HFF-Myc (cell line): ENCODE measurements around the gene ENTR1.

ENCODE experiments used
- DNase-seq: peaks from one replicate; pipeline ENCODE4 v3.0.0-alpha.2; 2011; ENCODE audit warnings: low read depth; ENCODE audit errors: extremely low read depth
- H3K4me3 ChIP-seq: replicated peaks from 2 replicates; pipeline ENCODE4 v1.5.1; 2011; ENCODE audit warnings: low read depth, mild to moderate bottlenecking, control low read depth, low read length
- CTCF ChIP-seq: IDR thresholded peaks from 2 replicates; pipeline ENCODE4 v1.5.1; 2012; ENCODE audit warnings: mild to moderate bottlenecking, low read depth, low read length, control low read depth; ENCODE audit errors: missing control alignments

The ENTR1 gene

GRCh38 chr9:136365775-136366222 lies 44.6 kb downstream of the ENTR1 start:
- no peak for DNase-seq
- TF ChIP-seq CTCF, result no peak
- no peak overlapping the region for H3K4me3 ChIP-seq

- no peak overlapping the region for H3K4me3 ChIP-seq
- no peak for TF ChIP-seq CTCF
- DNase-seq, result no peak
Measured at GRCh38 chr9:136364942-136365774, 45.3 kb downstream of the ENTR1 start.

DNA sequence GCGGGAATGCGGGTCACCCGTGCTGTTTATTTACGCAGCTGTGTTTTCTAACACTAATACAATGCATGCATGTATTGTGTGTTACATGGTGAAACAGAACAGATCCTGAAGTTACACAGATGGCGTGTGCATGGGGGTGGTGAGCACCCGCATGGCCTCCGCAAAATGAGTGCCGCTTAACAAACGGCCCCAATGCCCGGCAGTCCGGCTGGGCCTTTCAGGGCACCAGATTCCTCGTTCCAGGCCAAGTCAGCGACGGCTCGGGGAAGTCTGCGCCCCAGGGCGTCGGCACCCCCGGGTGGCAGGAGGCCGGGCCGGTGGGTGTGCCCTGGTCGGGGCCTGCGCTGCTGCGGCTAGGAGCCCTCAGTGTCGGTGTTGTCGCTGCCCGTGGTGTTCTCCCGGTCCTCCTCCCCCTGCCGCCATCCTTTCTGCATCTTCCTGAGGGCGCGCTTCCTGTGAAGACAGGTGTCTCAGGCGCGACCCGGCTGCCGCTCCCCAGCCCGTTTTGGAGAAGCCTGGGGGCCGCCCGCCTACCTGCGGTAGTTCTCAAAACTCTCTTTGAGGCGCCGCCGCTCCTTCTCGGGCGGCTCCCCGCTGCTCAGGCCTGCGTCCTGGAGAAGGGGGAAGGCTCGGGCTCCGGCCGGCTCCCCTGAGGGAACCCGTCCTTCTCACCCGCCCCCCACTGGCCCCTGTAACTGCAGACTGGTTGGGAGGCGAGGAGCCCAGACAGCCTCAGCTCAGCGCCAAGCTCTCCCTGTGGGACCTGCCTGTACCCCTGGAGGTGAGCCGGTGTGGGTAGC lies 46.3 kb downstream of the ENTR1 start:
- no peak for DNase-seq
- H3K4me3 ChIP-seq, result peak overlapping the region; percentile 50
- no peak for TF ChIP-seq CTCF

DNA sequence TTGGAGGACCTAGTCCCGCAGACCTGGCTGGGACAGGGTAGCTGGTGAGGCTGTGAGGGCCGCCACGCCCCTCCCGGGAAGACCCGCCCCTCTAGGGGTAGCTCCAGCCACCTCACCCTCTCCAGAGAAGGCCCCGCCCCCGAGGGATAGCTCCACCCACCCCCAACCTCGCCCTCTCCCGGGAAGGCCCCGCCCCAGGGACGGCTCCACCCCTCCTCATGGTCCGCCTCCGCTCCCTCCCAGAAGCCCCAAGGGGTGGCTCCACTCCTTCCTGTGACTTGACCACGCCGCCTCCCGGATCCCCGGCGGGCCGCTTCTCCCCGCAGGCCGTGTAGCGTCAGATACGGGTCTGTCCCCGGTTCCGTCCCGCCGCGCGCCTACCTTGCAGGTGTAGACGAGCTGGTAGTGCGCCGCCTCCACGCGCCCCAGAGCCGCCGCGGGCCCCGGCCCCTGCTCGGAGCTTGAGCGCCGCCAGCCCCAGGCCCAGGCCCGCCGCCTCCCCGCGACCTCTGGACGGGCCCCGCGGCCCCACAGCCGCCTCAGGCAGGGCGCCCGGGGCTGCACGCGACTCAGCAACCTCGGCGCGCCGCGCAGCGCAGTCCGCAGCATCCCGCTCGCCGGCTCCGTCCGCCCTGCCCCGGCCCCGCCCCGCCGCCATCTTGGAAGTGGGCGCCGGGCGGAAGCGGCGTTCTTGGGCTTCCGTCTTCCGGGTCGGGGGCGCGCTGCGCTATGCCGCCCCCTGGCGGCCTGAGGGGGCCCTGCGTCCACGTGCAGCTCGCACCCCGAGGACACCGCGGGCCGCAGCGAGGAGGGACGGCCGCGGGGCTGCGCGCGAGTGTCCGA lies 47.1 kb downstream of the ENTR1 start, which contains the start of gene DNLZ:
Gene DNLZ (minus strand): TSS at position 639 of the 843 bp plus-strand sequence. CDS start 30 bp downstream, at position 609.
- peak; percentile 75 for TF ChIP-seq CTCF
- peak within 1 kb of the TSS; percentile 50 for H3K4me3 ChIP-seq
- peak; percentile 78 for DNase-seq

DNA sequence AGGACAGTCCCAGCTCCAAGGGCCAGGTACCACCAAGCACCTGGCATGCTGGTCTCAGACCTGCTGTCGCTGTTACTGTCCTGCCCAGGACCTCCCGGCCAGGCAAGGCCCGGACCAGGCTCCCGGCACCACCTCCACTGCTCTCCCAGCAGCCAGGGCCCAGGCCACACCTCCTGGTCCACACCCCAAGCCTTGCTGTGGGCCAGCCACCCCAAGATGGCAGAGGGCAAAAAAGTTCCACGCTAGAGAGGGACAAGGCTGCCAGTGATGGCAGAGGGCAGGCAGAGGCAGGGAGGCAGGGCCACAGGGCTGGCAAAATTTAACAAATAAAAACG lies 48.0 kb downstream of the ENTR1 start:
- no peak for DNase-seq
- H3K4me3 ChIP-seq, result peak overlapping the region; percentile 10; the same call in 1 of the 2 replicates
- TF ChIP-seq CTCF, result no peak

GRCh38 chr9:136361754-136362449 lies 48.5 kb downstream of the ENTR1 start:
- TF ChIP-seq CTCF, result no peak
- no peak overlapping the region for H3K4me3 ChIP-seq
- DNase-seq, result no peak
